ENCODE data around the gene AFAP1.

AFAP1 gene

DNA sequence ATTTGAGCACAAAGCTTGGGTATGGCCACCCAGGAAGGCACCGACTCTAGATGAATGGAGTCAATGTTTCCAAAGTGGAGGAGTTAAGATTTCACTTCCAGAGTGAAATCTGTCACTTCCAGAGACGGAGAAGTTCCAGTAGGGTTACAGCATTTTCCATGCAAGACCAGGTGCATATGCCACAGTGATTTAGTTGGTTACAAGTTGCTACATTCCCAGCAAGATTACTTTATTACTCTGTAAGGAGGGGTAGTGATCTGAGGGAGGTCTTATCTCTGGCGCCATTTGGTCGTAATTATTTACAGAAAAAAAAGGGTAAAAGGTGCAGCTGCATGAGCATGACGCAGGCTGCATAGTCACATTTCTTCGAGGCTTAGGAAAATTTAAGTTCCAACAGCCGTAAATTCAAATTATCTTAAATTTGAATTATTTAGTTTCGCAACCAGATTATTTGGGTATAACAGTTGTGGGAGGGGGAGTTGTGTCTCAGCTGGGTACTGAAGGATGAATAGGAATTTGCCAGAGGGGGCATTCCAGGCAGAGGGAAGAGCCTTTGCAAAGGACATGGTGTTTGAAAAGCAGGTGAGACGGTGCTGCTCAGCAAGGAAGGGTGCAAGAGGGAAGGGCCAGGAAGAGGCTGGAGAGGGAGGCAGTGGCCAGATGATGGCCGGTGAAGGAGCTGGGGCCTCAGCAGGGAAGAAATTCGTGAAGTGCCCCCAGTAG lies 17.4 kb upstream of the AFAP1 start:
- H3K4me3 ChIP-seq (replicated peaks in 1 of 2; ENCODE audit: low read depth in 2 of 2, low read length in 2 of 2) = no peak overlapping the region
- TF ChIP-seq, protein P1, sequence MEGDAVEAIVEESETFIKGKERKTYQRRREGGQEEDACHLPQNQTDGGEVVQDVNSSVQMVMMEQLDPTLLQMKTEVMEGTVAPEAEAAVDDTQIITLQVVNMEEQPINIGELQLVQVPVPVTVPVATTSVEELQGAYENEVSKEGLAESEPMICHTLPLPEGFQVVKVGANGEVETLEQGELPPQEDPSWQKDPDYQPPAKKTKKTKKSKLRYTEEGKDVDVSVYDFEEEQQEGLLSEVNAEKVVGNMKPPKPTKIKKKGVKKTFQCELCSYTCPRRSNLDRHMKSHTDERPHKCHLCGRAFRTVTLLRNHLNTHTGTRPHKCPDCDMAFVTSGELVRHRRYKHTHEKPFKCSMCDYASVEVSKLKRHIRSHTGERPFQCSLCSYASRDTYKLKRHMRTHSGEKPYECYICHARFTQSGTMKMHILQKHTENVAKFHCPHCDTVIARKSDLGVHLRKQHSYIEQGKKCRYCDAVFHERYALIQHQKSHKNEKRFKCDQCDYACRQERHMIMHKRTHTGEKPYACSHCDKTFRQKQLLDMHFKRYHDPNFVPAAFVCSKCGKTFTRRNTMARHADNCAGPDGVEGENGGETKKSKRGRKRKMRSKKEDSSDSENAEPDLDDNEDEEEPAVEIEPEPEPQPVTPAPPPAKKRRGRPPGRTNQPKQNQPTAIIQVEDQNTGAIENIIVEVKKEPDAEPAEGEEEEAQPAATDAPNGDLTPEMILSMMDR (IDR thresholded peaks at IDR 0.05; ENCODE audit: low read depth, low read length) = no peak
- no peak for DNase-seq (ENCODE audit: low read depth in 2 of 2)

DNA sequence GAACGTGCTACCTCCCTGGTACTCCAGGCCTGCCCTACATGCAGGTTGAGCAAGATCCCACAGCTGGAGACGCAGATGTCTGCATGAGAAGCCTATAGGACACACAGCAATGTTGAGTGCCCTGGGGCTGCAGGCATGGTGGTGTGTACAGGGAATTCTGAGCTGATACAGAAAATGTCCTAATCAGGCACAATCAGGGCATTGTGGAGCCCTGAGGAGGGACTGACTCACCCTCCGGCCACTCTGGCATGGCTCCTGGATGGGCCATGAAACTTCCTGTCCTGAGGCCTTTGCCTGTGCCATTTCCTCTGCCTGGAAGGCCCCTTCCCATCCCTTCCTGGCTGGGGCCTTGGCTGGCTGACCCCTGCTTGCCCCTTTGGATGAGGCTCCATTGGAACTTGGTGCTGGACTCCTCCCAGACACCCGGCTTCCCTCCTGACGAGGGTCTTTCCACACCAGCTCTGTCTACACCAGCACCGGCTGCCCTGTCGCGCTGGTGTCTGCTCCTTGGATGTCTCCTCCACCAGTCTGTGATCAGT lies 16.7 kb upstream of the AFAP1 start:
- no peak overlapping the region for H3K4me3 ChIP-seq (replicated peaks in 1 of 2; ENCODE audit: low read depth in 2 of 2, low read length in 2 of 2)
- TF ChIP-seq, protein P1 (IDR thresholded peaks at IDR 0.05; ENCODE audit: low read depth, low read length) = no peak
- peak; percentile 61 to 86 for DNase-seq (ENCODE audit: low read depth in 2 of 2)

DNA sequence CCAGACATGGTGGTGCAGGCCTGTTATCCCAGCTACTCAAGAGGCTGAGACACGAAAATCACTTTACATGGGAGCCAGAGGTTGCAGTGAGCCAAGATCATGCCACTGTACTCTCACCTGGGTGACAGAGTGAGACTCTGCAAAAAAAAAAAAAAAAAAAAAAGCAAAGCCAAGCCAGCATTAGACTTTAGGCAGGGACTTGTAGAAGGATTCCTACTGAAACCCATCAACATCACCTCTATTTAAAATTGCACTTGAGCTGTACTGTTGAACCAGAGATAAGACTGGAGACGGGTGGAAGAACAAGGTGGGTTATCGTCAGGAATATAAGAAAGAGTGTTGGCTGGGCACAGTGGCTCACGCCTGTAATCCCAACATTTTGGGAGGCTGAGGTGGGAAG lies 15.7 kb upstream of the AFAP1 start:
- no peak for DNase-seq (ENCODE audit: low read depth in 2 of 2)
- no peak overlapping the region for H3K4me3 ChIP-seq (replicated peaks in 1 of 2; ENCODE audit: low read depth in 2 of 2, low read length in 2 of 2)
- TF ChIP-seq, protein P1 (IDR thresholded peaks at IDR 0.05; ENCODE audit: low read depth, low read length) = no peak

DNA sequence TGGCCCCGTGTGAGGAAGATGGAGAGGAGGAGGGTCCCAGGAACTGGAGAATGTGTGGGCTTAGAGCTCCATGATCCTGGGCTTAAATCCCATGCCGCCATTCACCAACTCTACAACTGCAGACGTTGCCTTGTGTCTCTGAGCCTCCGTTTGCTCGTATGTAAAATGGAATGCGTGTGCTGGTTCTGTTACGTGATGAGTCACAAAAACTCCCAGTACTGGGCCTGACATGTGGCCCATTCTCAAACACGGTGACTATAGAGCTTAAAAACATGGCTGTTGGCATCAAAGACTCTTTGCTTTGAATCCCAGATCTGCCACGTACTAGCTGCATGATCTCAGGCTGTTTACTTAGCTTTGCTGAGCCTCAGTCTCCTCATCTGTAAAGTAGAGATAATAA lies 13.0 kb upstream of the AFAP1 start:
- no peak overlapping the region for H3K4me3 ChIP-seq (replicated peaks in 1 of 2; ENCODE audit: low read depth in 2 of 2, low read length in 2 of 2)
- DNase-seq (ENCODE audit: low read depth in 2 of 2) = no peak
- TF ChIP-seq, protein P1 (IDR thresholded peaks at IDR 0.05; ENCODE audit: low read depth, low read length) = no peak

DNA sequence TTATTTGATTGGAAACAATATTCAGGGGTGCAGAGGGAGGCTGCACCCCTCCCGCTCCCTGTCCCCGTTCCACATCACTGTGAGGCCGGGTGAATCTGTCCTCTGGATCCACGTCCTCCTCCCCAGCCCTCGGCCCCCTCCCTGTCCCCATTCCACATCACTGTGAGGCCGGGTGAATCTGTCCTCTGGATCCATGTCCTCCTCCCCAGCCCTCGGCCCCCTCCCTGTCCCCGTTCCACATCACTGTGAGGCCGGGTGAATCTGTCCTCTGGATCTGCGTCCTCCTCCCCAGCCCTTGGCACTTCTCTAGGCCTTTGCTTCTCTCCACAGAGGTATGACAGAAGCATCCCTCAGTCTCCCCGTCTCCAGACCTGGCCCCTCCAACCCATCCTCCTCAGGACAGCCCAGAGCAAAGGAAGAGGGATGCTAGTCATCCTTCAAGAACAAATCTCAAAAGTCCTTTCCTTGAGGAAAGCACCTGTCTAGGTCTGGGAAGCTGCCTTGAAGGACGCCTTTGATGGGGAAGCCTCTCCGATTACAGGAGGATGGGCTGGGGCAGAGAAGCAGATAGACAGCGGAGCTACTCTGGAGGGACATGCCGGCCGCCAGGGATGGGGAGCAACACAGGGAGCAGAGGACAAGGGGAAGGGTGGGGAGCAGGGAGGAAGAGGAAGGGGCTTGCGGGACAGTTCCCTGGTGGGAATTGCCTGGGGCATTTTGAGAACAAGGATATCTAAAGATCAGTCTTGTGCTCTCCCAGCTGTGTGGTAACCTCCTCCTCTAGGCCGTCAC lies 10.8 kb upstream of the AFAP1 start:
- H3K4me3 ChIP-seq (replicated peaks in 1 of 2; ENCODE audit: low read depth in 2 of 2, low read length in 2 of 2) = no peak overlapping the region
- TF ChIP-seq, protein P1 (IDR thresholded peaks at IDR 0.05; ENCODE audit: low read depth, low read length) = no peak
- no peak for DNase-seq (ENCODE audit: low read depth in 2 of 2)

DNA sequence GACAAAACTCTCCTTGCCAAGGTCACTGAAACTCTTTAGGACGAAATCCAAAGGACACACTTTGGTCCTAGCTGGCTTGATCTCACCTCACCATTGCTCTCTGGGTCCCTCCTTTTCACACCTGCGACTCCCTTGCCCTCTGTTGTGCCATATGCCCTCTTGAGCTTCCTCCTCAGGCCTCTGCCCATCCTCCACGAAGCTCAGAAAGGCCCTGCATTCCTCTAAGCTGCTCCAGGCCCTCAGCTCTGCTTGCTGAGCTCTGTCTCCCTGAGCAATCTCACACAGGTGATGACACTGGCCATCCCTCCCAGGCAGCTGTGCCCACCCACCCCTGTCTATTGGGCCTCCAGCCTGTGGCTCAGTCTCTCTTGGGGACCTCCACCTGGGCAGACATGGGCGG lies 10.1 kb upstream of the AFAP1 start:
- TF ChIP-seq, protein P1 (IDR thresholded peaks at IDR 0.05; ENCODE audit: low read depth, low read length) = no peak
- DNase-seq (ENCODE audit: low read depth in 2 of 2) = no peak
- H3K4me3 ChIP-seq (replicated peaks in 1 of 2; ENCODE audit: low read depth in 2 of 2, low read length in 2 of 2) = no peak overlapping the region
